Tibial artery (tissue), 4 donors: ENCODE data around the gene NEU4.
"Not testable (repeated sequence)": the region's sequence is repeated elsewhere in the genome, so short reads cannot be mapped to it uniquely, and the experiment has no call there.

Experiments used
- DNase-seq, 2 donors: peaks; one replicate each; pipeline ENCODE4 v3.0.0-alpha.2; 2019
- H3K27ac ChIP-seq, 2 donors: fragments of 200-600 bp; sonication (generic) in 1 of 2; 1 replicate in 1 of 2; 2 replicates in 1 of 2; pipeline ENCODE4 v1.5.1; 2018 to 2019; ENCODE audit warnings: mild to moderate bottlenecking in 1 of 2
- H3K27me3 ChIP-seq, 2 donors: fragments of 200-600 bp; sonication (generic) in 1 of 2; one replicate each; pipeline versions ENCODE4 v1.5.1 to v1.6.0; 2016 to 2019
- H3K36me3 ChIP-seq, 3 donors: fragments of 200-600 bp; sonication (generic) in 2 of 3; one replicate each; pipeline ENCODE4 v1.5.1; 2016 to 2019; ENCODE audit warnings: mild to moderate bottlenecking in 2 of 3
- H3K4me1 ChIP-seq, 4 donors: fragments of 200-600 bp; sonication (generic) in 2 of 4; 1 replicate in 3 of 4; 2 replicates in 1 of 4; pipeline ENCODE4 v1.5.1; 2016 to 2019
- H3K4me3 ChIP-seq, 2 donors: fragments of 200-600 bp; sonication (generic) in 1 of 2; 1 replicate in 1 of 2; 2 replicates in 1 of 2; pipeline ENCODE4 v1.5.1; 2018 to 2019; ENCODE audit warnings: mild to moderate bottlenecking in 2 of 2
- H3K9me3 ChIP-seq, 3 donors: fragments of 200-600 bp; sonication (generic) in 1 of 3; one replicate each; pipeline ENCODE4 v1.5.1; 2016 to 2019
- intact Hi-C: fragments of 100-400 bp; cut with DNase I; formaldehyde crosslinking; loops from one replicate; pipeline ENCODE4 v1.15.0; 2023; ENCODE audit warnings: low total_unique reads
- TF ChIP-seq, protein P1 (sequence below), 2 experiments: fragments of 200-600 bp in 1 of 2; fragments of 450-650 bp in 1 of 2; IDR thresholded peaks; one replicate each; pipeline ENCODE4 v1.5.1; 2017 to 2019; ENCODE audit warnings: antibody characterized with exemption in 2 of 2, mild to moderate bottlenecking in 1 of 2, moderate library complexity in 1 of 2

NEU4 gene

DNA sequence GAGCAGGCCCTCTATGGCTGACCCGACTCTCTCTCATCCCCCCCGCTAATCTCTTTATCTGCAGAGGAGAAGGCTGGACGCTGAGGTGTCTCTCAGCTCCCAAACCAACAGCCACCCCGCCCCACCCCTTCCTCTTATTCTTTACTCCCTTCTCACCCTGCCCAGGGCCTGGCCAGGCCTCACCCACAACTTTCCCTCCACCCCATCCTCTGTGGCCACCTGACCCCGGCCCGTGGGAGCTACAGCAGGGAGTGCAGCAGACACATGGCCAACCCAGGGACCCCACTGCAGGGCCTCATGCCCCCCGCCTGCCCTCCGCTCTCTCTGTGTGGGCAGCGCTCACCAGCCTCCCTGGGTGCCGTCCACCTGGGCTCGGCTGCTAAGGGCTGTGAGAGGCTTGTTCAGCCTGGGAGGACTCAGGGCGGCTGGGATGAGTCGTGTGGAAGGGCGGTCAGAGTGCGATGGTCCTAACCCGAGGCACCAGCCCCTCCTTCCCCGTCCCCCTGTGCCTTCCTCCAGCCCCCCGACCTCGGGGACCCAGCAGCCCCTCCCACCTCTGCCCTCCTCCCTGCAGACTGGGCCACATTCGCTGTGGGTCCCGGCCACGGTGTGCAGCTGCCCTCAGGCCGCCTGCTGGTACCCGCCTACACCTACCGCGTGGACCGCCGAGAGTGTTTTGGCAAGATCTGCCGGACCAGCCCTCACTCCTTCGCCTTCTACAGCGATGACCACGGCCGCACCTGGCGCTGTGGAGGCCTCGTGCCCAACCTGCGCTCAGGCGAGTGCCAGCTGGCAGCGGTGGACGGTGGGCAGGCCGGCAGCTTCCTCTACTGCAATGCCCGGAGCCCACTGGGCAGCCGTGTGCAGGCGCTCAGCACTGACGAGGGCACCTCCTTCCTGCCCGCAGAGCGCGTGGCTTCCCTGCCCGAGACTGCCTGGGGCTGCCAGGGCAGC lies 6.8 kb downstream of the NEU4 start:
- Histone ChIP-seq H3K4me3 (no peak overlapping the region), H3K36me3 (no peaks in the 10 kb centered on the region), H3K27me3 (peaks cover 0 to 82% of the 10 kb centered on the region in 2 donors), H3K27ac (no peak overlapping the region), H3K9me3 (no peaks in the 10 kb centered on the region), H3K4me1 (peaks cover 0 to 7% (median 2%) of the 10 kb centered on the region in 4 donors)
- intact Hi-C loops: no loop called here
- TF ChIP-seq, protein P1, sequence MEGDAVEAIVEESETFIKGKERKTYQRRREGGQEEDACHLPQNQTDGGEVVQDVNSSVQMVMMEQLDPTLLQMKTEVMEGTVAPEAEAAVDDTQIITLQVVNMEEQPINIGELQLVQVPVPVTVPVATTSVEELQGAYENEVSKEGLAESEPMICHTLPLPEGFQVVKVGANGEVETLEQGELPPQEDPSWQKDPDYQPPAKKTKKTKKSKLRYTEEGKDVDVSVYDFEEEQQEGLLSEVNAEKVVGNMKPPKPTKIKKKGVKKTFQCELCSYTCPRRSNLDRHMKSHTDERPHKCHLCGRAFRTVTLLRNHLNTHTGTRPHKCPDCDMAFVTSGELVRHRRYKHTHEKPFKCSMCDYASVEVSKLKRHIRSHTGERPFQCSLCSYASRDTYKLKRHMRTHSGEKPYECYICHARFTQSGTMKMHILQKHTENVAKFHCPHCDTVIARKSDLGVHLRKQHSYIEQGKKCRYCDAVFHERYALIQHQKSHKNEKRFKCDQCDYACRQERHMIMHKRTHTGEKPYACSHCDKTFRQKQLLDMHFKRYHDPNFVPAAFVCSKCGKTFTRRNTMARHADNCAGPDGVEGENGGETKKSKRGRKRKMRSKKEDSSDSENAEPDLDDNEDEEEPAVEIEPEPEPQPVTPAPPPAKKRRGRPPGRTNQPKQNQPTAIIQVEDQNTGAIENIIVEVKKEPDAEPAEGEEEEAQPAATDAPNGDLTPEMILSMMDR (IDR thresholded peaks at IDR 0.05): no peak
- peak in 1 of 2 donors; percentile 19 for DNase-seq

- TF ChIP-seq, protein P1 (IDR thresholded peaks at IDR 0.05): no peak
- H3K4me3 ChIP-seq: no peak overlapping the region
- H3K27ac ChIP-seq: no peak overlapping the region
- DNase-seq: peak in 1 of 2 donors; percentile 16
- H3K27me3 ChIP-seq: peaks cover 0 to 85% of the 10 kb centered on the region in 2 donors
- no peaks in the 10 kb centered on the region for H3K36me3 ChIP-seq
- no peaks in the 10 kb centered on the region for H3K4me1 ChIP-seq
- no peaks in the 10 kb centered on the region for H3K9me3 ChIP-seq
- intact Hi-C loops: no loop called here
Observed at GRCh38 chr2:241816431-241817121, 7.6 kb downstream of the NEU4 start.

- DNase-seq: peak; percentile 21 to 63
- Histone ChIP-seq H3K36me3 (no peaks in the 10 kb centered on the region), H3K27me3 (peaks cover 0 to 85% of the 10 kb centered on the region in 2 donors), H3K9me3 (no peaks in the 10 kb centered on the region), H3K27ac (no peak overlapping the region), H3K4me1 (no peaks in the 10 kb centered on the region), H3K4me3 (no peak overlapping the region)
- intact Hi-C loops: no loop called here
- TF ChIP-seq, protein P1 (IDR thresholded peaks at IDR 0.05): no peak
Observed at GRCh38 chr2:241817126-241817820, 8.3 kb downstream of the NEU4 start.

GRCh38 chr2:241817821-241818215 lies 8.8 kb downstream of the NEU4 start:
- DNase-seq, H3K4me1 ChIP-seq, H3K4me3 ChIP-seq, H3K27ac ChIP-seq, H3K36me3 ChIP-seq, H3K9me3 ChIP-seq, intact Hi-C loops: not testable (repeated sequence)
- H3K27me3 ChIP-seq: peaks cover 0 to 79% of the 10 kb centered on the region in 2 donors

GRCh38 chr2:241818229-241818942 lies 9.4 kb downstream of the NEU4 start:
- Histone ChIP-seq H3K27ac (no peak overlapping the region), H3K36me3 (no peaks in the 10 kb centered on the region), H3K4me1 (no peaks in the 10 kb centered on the region), H3K27me3 (peaks cover 0 to 74% of the 10 kb centered on the region in 2 donors), H3K9me3 (no peaks in the 10 kb centered on the region), H3K4me3 (no peak overlapping the region)
- intact Hi-C loops: no loop called here
- peak; percentile 10 to 60 for DNase-seq
- TF ChIP-seq, protein P1 (IDR thresholded peaks at IDR 0.05): no peak
